Endodermal cell (in vitro differentiated cells): ENCODE results near the gene ROR1. TPM values are rescaled to one million over a fixed set of nuclear protein-coding genes. Genes with fewer than 3 reads are reported as not detected.

Experiments used
- DNase-seq: peaks from one replicate; pipeline ENCODE4 v3.0.0-alpha.2; 2017
- H3K27ac ChIP-seq: 2 replicates; pipeline ENCODE4 v1.5.1; 2013; ENCODE audit warnings: mild to moderate bottlenecking, low read depth, low read length, moderate library complexity
- H3K27me3 ChIP-seq: 2 replicates; pipeline ENCODE4 v1.6.1; 2013; ENCODE audit warnings: mild to moderate bottlenecking, low read length, moderate library complexity; ENCODE audit not compliant: insufficient read depth, control insufficient read depth, poor library complexity, severe bottlenecking
- H3K36me3 ChIP-seq: 2 replicates; pipeline ENCODE4 v1.7.0; 2013; ENCODE audit warnings: mild to moderate bottlenecking, low read length, moderate library complexity; ENCODE audit not compliant: control insufficient read depth, insufficient read depth
- H3K4me1 ChIP-seq: one replicate; pipeline ENCODE4 v1.7.0; 2013; ENCODE audit warnings: low read length; ENCODE audit not compliant: control insufficient read depth, insufficient read depth
- H3K4me3 ChIP-seq: 2 replicates; pipeline ENCODE4 v1.5.1; 2013; ENCODE audit warnings: mild to moderate bottlenecking, low read length, moderate library complexity
- H3K9ac ChIP-seq: 2 replicates; pipeline ENCODE4 v1.6.1; 2013; ENCODE audit warnings: mild to moderate bottlenecking, low read length, moderate library complexity; ENCODE audit not compliant: poor library complexity, severe bottlenecking; ENCODE audit errors: extremely low read depth
- H3K9me3 ChIP-seq: 2 replicates; pipeline ENCODE4 v1.6.1; 2013; ENCODE audit warnings: mild to moderate bottlenecking, low read length, moderate library complexity; ENCODE audit not compliant: control insufficient read depth
- H3K27ac Mint-ChIP-seq: 2 replicates; pipeline ENCODE4 v1.8.0; 2020; ENCODE audit warnings: mixed read lengths
- H3K27me3 Mint-ChIP-seq: 2 replicates; pipeline ENCODE4 v1.8.0; 2021; ENCODE audit warnings: mild to moderate bottlenecking, mixed read lengths; ENCODE audit not compliant: insufficient read depth
- H3K36me3 Mint-ChIP-seq: 2 replicates; pipeline ENCODE4 v1.8.0; 2020; ENCODE audit warnings: low read depth, mixed read lengths
- H3K4me1 Mint-ChIP-seq: 2 replicates; pipeline ENCODE4 v1.8.0; 2020; ENCODE audit warnings: mixed read lengths
- H3K4me3 Mint-ChIP-seq: 2 replicates; pipeline ENCODE4 v1.8.0; 2020; ENCODE audit warnings: mild to moderate bottlenecking, moderate library complexity, mixed read lengths
- H3K9me3 Mint-ChIP-seq: 2 replicates; pipeline ENCODE4 v1.8.0; 2020; ENCODE audit warnings: mild to moderate bottlenecking, mixed read lengths
- WGBS, 2 experiments: methylation state at CpG; one replicate each; pipeline versions ENCODE4 v1.1.5 to v1.1.7; 2013; ENCODE audit warnings: missing lambda C conversion rate in 2 of 2, mixed read lengths in 1 of 2; ENCODE audit not compliant: insufficient coverage in 1 of 2, insufficient read length in 1 of 2; 5-methylcytosine and 5-hydroxymethylcytosine counted together
- total RNA-seq, 2 donors: library from RNA; stranded (reverse); fragmentation: NEBNext Ultra II Directional in 1 of 2; extraction: Animal tissue kit (Norgen Biotek cat#: 25700) in 1 of 2; gene quantifications; 2 replicates in 1 of 2; 3 replicates in 1 of 2; pipeline ENCODE4 v1.2.1, GENCODE V29; 2021
- TF ChIP-seq, protein P1 (sequence below): fragments of 200-600 bp; sonication (generic); conservative IDR thresholded peaks from 2 replicates; pipeline ENCODE4 v1.5.0; 2021; ENCODE audit warnings: antibody characterized with exemption, mild to moderate bottlenecking

The ROR1 gene
- total RNA-seq, 2 donors from 2014 or later, result 77.4 to 77.9 TPM

DNA sequence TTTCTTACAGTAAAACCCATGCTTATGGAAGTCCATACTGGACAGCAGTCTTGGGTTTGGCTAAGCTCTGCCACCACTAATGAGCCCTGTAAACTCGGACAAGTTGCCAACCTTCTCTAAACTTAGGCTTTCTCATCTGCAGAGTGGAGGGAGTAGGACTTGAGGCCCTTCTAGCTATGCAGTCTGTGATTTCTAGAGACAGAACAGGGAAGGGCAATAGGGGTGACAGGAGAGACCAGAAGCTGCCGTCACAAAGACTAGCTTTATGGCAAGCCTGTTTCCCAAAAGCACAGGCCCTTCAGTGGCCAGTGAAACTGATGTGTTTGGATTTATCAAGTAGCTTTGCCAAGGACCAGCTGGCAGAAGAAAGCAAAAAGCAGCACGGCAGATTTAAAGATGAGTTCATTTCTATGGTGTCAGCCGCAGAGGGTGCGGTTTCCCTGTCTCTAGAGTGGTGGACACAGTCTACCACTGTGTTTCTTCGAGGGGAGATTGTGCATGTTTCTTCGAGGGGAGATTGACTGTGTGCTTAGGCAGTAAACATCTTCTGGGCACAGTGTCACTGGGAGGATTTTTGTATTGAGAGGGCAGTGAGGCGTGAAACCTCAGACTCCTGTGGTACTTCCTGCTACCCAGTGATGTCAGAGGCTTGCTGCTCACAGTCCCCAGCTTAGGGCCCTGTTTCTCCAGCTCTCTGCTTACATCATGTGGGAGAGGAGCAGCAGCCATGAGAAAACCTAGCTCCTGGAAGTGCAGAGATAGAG, 119.0 kb downstream of the ROR1 start:
- DNase-seq, result no peak
- Mint-ChIP-seq H3K9me3 (no peaks in the 10 kb centered on the region), H3K36me3 (peaks cover 6% of the 10 kb centered on the region), H3K4me3 (no peak overlapping the region), H3K27me3 (no peaks in the 10 kb centered on the region), H3K27ac (no peak overlapping the region), H3K4me1 (peaks cover 16% of the 10 kb centered on the region)
- H3K27me3 ChIP-seq, result no peaks in the 10 kb centered on the region
- TF ChIP-seq, protein P1, sequence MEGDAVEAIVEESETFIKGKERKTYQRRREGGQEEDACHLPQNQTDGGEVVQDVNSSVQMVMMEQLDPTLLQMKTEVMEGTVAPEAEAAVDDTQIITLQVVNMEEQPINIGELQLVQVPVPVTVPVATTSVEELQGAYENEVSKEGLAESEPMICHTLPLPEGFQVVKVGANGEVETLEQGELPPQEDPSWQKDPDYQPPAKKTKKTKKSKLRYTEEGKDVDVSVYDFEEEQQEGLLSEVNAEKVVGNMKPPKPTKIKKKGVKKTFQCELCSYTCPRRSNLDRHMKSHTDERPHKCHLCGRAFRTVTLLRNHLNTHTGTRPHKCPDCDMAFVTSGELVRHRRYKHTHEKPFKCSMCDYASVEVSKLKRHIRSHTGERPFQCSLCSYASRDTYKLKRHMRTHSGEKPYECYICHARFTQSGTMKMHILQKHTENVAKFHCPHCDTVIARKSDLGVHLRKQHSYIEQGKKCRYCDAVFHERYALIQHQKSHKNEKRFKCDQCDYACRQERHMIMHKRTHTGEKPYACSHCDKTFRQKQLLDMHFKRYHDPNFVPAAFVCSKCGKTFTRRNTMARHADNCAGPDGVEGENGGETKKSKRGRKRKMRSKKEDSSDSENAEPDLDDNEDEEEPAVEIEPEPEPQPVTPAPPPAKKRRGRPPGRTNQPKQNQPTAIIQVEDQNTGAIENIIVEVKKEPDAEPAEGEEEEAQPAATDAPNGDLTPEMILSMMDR, result no peak
- H3K27ac ChIP-seq, result no peak overlapping the region
- WGBS, 2 experiments, result 85 to 89% methylated on average over 4 to 8 of the region's 8 CpGs
- no peaks in the 10 kb centered on the region for H3K4me1 ChIP-seq
- no peak overlapping the region for H3K4me3 ChIP-seq
- no peaks in the 10 kb centered on the region for H3K9me3 ChIP-seq
- no peak overlapping the region for H3K9ac ChIP-seq
- peaks cover 6% of the 10 kb centered on the region for H3K36me3 ChIP-seq

GRCh38 chr1:63893976-63894375, 120.2 kb downstream of the ROR1 start:
- Histone ChIP-seq H3K36me3 (peaks cover 6% of the 10 kb centered on the region), H3K27me3 (no peaks in the 10 kb centered on the region), H3K9me3 (no peaks in the 10 kb centered on the region), H3K4me1 (no peaks in the 10 kb centered on the region), H3K27ac (no peak overlapping the region), H3K4me3 (no peak overlapping the region), H3K9ac (no peak overlapping the region)
- no peak overlapping the region for H3K27ac Mint-ChIP-seq
- TF ChIP-seq, protein P1, result no peak
- 98 to 100% methylated on average over 2 to 3 of the region's 3 CpGs for WGBS, 2 experiments
- no peaks in the 10 kb centered on the region for H3K9me3 Mint-ChIP-seq
- H3K36me3 Mint-ChIP-seq, result peaks cover 6% of the 10 kb centered on the region
- H3K4me3 Mint-ChIP-seq, result no peak overlapping the region
- H3K27me3 Mint-ChIP-seq, result no peaks in the 10 kb centered on the region
- DNase-seq, result no peak
- H3K4me1 Mint-ChIP-seq, result peaks cover 19% of the 10 kb centered on the region

DNA sequence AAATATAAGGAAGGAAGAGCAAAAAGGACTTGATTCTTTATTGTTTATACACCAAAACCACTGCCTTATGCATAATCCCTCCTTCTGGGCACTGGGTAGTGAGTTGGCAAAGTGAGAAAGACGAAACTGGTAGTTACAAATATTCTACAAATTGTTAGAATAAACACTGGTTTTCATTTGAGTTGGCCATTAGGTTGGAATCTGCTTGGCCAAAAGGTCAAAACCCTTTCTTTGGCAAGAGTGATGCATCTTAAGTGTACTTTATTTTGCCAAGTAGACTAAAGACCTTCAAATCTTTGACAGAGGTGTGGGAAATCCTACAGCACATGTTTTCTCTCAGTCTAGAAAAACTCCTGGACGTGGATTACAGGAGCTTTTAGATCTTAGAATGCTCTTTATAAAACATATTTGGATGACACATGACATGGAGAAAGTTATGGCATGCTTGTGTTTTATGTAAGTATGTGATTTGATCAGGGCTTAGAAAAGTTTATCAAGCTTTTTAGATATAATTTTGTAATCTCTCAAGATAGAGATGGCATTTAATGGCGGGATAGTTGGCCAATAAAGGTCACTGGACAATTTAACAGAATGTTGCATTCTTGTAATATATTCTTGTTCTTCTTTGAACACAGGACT, 120.9 kb downstream of the ROR1 start:
- no peaks in the 10 kb centered on the region for H3K4me1 ChIP-seq
- Mint-ChIP-seq H3K36me3 (peaks cover 6% of the 10 kb centered on the region), H3K27ac (no peak overlapping the region), H3K27me3 (no peaks in the 10 kb centered on the region), H3K9me3 (no peaks in the 10 kb centered on the region), H3K4me1 (peaks cover 19% of the 10 kb centered on the region), H3K4me3 (no peak overlapping the region)
- no peak overlapping the region for H3K27ac ChIP-seq
- TF ChIP-seq, protein P1, result no peak
- H3K9ac ChIP-seq, result no peak overlapping the region
- peaks cover 6% of the 10 kb centered on the region for H3K36me3 ChIP-seq
- 90 to 99% methylated on average over 2 to 3 of the region's 3 CpGs for WGBS, 2 experiments
- no peaks in the 10 kb centered on the region for H3K9me3 ChIP-seq
- H3K27me3 ChIP-seq, result no peaks in the 10 kb centered on the region
- no peak overlapping the region for H3K4me3 ChIP-seq
- no peak for DNase-seq
